Glomerular endothelial cell (primary cell): ENCODE measurements around the gene VSIR. TPM values are rescaled to one million over a fixed set of nuclear protein-coding genes. Genes with fewer than 3 reads are reported as not detected.

Experiments used
- DNase-seq: peaks from one replicate; pipeline ENCODE4 v3.0.0-alpha.2; 2011; ENCODE audit warnings: low read depth, low spot score; ENCODE audit errors: extremely low read depth
- total RNA-seq: library from RNA; depleted of rRNA; stranded (reverse); fragments of >200 nt; gene quantifications from 2 replicates; pipeline ENCODE4 v1.2.3, GENCODE V29; 2015

The VSIR gene
- total RNA-seq, 1 donor from 2014 or later: 53.8 TPM

- no peak for DNase-seq
Measured at GRCh38 chr10:71736570-71736952, 36.8 kb downstream of the VSIR start.

GRCh38 chr10:71735709-71736569 lies 37.4 kb downstream of the VSIR start:
- no peak for DNase-seq

- no peak for DNase-seq
Measured at GRCh38 chr10:71734797-71735196, 38.5 kb downstream of the VSIR start.

- no peak for DNase-seq
Measured at GRCh38 chr10:71731791-71732190, 41.5 kb downstream of the VSIR start.

GRCh38 chr10:71729161-71729636 lies 44.1 kb downstream of the VSIR start:
- DNase-seq: no peak

GRCh38 chr10:71727738-71728737 lies 45.3 kb downstream of the VSIR start:
- DNase-seq: no peak

- DNase-seq: no peak
Measured at GRCh38 chr10:71727105-71727737, 46.1 kb downstream of the VSIR start.

- DNase-seq: no peak
Measured at GRCh38 chr10:71726580-71727104, 46.7 kb downstream of the VSIR start.

- no peak for DNase-seq
Measured at GRCh38 chr10:71725998-71726579, 47.2 kb downstream of the VSIR start.

GRCh38 chr10:71725249-71725648 lies 48.1 kb downstream of the VSIR start:
- DNase-seq: no peak

- DNase-seq: no peak
Measured at GRCh38 chr10:71724539-71724938, 48.8 kb downstream of the VSIR start.

- no peak for DNase-seq
Measured at GRCh38 chr10:71723311-71723710, 50.0 kb downstream of the VSIR start.

- DNase-seq: no peak
Measured at GRCh38 chr10:71722849-71723248, 50.5 kb downstream of the VSIR start.

- no peak for DNase-seq
Measured at GRCh38 chr10:71721313-71721712, 52.0 kb downstream of the VSIR start.

- no peak for DNase-seq
Measured at GRCh38 chr10:71720288-71720687, 53.0 kb downstream of the VSIR start.

GRCh38 chr10:71719464-71720201 lies 53.7 kb downstream of the VSIR start, which contains the start of gene C10orf105:
TSS of gene C10orf105 (minus strand) at chr10:71719778. CDS start at chr10:71716337, 3,441 bp downstream.
- no peak for DNase-seq

GRCh38 chr10:71719042-71719441 lies 54.3 kb downstream of the VSIR start:
- DNase-seq: no peak

GRCh38 chr10:71718165-71718698 lies 55.1 kb downstream of the VSIR start:
- no peak for DNase-seq

- no peak for DNase-seq
Measured at GRCh38 chr10:71717551-71717951, 55.8 kb downstream of the VSIR start.
